GM12891 (cell line): ENCODE data around the gene SART3.

Source experiments
- DNase-seq: peaks from one replicate; pipeline ENCODE4 v3.0.0; 2011; ENCODE audit warnings: low spot score; ENCODE audit not compliant: insufficient read length
- FAIRE-seq: peaks from 2 replicates; lab custom pipeline; 2011; peaks lifted over from hg19 to GRCh38; lab: Jason Lieb, UNC
- PAX5 ChIP-seq: IDR thresholded peaks from 2 replicates; pipeline ENCODE4 v1.6.1; 2011; ENCODE audit warnings: low read length, moderate library complexity, mild to moderate bottlenecking; ENCODE audit not compliant: insufficient read depth, severe bottlenecking
- POLR2A ChIP-seq: IDR thresholded peaks from 2 replicates; pipeline ENCODE4 v1.6.1; 2011; ENCODE audit warnings: low read depth, low read length, control low read depth
- POLR2AphosphoS5 ChIP-seq: IDR thresholded peaks from 2 replicates; pipeline ENCODE4 v1.6.1; 2011; ENCODE audit warnings: low read depth, low read length, control low read depth
- POU2F2 ChIP-seq: IDR thresholded peaks from 2 replicates; pipeline ENCODE4 v1.6.1; 2011; ENCODE audit warnings: low read depth, mild to moderate bottlenecking, control low read depth, low read length, moderate library complexity
- SPI1 ChIP-seq: IDR thresholded peaks from 2 replicates; pipeline ENCODE4 v1.6.1; 2011; ENCODE audit warnings: low read depth, low read length, control low read depth
- TAF1 ChIP-seq: IDR thresholded peaks from 2 replicates; pipeline ENCODE4 v1.6.1; 2011; ENCODE audit warnings: low read depth, low read length, control low read depth

SART3 gene

DNA sequence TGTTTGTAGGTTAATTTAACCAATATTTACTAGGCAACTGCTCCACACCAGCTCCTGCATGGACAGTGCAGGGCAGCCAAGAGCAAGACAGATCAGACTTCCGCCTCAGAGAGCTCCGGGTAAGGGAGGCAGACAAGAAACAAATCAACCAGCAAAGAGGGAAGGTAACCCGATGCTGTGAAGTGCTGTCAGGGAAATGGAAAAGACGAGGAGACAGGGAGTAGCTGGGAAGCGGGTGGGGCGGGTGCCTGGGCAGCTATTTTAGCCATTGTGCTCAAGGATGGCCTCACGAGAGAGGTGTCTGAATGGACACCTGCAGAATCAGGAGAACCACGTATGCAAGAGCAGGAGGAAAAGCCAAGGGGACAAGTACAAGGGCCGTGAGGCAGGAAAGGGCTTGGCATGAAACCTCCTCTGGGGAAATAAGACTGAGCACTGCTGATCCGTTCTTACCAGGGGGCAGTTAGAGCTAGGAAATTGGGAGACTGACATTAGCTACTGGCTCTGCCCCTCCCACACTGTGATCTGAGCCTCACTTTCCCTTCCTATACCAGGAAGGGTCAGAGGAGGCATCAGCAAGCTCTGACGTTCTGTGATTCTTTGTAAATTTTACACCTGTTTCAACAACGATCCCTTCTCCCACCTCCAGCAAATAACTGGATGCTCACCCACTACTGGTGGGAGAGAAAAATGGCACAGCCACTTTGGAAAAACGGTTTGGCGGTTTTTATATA is 43.4 kb upstream of the SART3 start:
- DNase-seq (no peak), FAIRE-seq (no peak)
- TF ChIP-seq POLR2AphosphoS5 (no peak), PAX5 (no peak)

DNA sequence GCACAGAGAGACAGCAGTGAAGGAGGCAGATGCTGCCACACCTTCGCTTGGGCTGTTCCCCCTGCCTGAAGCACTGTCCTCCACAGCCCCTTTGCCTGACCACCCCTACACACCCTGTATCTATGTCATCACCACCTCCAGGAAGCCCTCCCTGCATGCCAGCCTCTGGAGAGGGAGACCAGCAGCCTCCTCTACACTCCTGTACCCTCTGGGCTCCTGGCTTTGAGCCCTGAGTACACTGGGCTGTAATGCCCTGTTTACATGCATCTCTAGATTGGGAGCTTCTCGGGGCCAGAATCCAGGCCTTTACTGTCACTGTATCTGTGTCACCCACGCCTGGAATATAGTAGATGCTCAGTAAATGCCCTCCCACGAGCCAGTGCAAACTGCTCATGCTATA is 42.8 kb upstream of the SART3 start:
- no peak for TF ChIP-seq TAF1
- no peak for TF ChIP-seq POLR2A
- TF ChIP-seq POU2F2 = no peak
- no peak for TF ChIP-seq SPI1
- TF ChIP-seq POLR2AphosphoS5 = no peak
- no peak for TF ChIP-seq PAX5
- DNase-seq (no peak), FAIRE-seq (no peak)

DNA sequence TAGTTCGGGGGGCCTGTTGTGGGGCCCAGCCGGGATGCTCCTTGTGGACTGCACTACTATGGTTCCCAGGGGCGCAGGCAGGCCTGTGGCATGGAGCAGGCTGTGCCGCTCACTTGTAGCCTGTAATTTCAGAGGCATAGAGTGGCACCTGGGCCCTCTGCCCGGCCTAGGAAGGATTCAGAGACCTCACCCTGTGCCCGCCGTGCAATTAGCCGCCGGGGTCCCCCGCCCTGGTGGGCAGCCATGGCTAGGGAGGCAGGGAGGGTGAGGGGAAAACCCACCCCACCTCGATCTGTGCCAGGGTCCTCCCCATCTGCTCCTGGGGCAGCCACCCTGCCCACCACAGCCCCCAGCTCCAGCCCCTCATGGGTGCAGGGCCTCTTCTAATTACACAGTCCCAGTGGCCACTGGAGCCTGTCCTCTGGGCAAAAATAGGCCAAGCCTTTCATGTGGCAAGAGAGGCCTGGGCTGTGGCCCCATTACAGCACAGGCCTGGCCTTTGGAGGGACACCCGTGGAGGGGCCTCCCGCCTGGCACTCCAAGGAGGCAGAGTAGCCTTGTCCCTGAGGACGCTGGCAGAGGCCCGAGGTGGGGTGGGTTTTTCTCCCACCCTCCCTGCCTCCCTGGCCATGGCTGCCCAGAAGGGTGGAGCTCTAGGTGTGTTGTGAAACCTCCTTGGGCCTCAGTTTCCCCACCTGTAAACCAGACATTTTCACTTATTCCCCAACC is 42.2 kb upstream of the SART3 start:
- DNase-seq = no peak
- TF ChIP-seq POLR2A = no peak
- no peak for FAIRE-seq

DNA sequence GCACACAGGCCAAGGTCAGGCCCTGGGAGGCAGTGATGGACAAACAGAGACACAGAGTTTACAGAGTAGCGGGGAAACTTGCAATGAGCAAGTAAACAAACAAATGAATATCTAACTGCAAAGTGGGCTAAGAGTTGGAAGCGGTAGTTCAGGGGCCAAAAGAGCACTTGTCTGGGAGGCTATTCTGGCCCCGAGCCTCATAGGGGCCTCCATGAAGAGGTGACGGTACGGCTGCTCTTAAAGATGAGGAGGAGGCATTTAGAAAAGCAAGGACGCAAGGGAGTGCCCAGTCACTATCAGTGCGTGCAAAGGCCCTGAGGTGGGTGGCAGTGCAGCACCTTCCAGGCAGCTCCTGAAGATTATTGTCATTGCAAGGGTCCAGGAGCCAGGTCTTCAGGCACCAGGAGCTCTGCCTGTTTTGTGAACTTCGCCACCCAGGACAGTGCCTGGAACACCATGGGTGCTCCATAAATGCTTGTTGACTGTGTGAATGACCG is 41.3 kb upstream of the SART3 start:
- TF ChIP-seq SPI1 = no peak
- no peak for TF ChIP-seq POU2F2
- TF ChIP-seq TAF1 = no peak
- no peak for TF ChIP-seq POLR2A
- no peak for TF ChIP-seq PAX5
- TF ChIP-seq POLR2AphosphoS5 = no peak
- DNase-seq (no peak), FAIRE-seq (no peak)

DNA sequence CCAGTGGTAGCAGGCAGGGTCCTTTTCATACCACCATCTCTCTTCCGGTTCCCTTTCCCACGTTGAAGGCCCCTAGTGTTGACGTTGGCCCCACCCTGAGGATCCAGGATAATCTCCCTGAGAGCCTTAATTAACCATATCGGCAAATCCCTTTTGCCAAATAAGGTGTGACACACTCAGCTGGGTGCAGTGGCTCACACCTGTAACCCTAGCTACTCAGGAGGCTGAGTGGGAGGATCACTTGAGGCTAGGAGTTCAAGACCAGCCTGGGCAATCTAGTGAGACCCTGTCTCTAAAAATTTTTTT is 39.7 kb upstream of the SART3 start:
- DNase-seq = no peak
- TF ChIP-seq POU2F2 (no peak), POLR2AphosphoS5 (no peak), TAF1 (no peak), POLR2A (no peak), PAX5 (no peak), SPI1 (no peak)
- no peak for FAIRE-seq

DNA sequence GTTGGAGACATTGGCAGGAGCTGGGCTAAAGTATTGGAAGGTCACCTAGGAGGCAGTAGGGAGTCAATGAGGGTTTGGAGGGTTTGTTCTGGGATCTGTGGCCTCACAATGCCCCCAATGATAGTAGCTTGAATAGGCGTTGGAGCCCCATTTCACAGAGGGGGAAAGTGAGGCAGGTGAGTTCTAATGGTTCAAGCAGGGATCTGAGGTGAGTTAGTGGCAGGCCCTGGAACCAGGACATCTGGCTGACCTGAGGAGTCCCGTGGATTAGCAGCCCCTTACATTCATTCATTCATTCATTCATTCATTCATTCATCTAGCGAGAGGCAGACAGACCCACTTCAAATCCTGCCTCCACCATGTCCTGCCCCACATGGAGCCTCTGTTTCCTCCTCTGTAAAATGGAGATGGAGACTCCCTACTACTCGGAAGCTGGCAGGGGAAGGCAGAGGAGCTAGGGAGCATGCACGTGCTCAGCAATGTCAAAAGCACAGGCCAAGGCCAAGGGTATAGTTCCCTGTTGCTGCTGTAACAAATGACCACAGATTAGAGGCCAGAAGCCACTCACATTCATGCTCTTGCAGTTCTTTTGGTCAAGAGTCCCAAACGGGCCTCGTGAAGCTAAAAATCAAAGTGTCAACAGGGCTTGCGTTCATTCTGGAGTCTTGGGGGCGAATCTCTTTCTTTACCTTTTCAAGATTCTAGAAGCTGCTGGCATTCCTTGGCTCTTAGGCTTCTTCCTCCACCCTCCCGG is 39.2 kb upstream of the SART3 start:
- TF ChIP-seq POU2F2 (no peak), TAF1 (no peak), SPI1 (no peak), POLR2A (no peak), PAX5 (no peak), POLR2AphosphoS5 (no peak)
- no peak for DNase-seq
- FAIRE-seq = peak; percentile 16

DNA sequence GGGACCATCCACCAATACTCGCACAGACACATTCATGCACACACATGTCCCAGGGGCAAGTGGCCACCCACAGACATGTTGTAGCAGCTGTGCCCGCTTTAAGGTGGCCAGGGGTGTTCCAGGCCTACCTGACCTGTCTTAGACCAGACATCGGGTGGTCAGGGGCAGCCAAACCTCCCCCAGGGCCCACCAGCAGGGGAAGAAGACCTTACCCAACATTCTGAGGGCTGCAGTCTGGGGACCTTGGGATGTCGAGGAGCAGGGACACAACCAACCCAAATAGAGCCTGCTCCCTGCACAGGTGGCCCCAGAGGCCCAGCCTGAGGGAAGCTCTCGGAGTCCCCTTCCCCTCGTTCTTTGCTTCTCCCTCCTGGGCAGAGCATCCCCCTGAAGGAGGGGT is 38.6 kb upstream of the SART3 start:
- no peak for TF ChIP-seq SPI1
- TF ChIP-seq PAX5 = no peak
- TF ChIP-seq POLR2A = no peak
- FAIRE-seq = no peak
- no peak for DNase-seq

DNA sequence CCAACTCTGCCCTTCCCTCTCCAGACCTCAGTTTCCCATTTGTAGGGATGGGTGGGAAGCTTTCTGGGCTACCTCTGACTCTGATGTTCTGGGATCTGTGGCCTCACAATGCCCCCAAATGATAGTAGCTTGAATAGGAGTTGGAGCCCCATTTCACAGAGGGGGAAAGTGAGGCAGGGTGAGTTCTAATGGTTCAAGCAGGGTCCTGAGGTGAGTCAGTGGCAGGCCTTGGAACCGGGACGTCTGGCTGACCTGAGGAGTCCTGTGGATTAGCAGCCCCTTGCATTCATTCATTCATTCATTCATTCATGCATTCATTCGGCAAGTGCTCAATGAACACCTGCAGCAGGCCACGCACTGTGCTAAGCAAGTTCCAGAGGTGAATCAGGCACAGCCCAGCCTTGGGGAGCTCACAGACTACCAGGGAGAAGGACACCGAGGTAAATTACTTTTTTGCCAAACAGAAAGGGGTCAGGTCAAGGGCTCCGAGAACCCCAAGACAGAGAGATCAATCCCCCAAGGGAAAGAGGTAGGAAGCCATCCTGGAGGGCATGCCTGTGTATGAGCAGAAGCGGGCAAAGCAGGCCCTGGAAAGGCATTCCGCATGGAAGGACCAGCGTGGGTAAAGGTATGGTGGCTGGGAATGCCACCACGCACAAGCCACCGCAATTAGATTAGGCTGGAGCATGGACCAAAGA is 37.7 kb upstream of the SART3 start:
- no peak for TF ChIP-seq PAX5
- no peak for TF ChIP-seq TAF1
- no peak for TF ChIP-seq POLR2AphosphoS5
- no peak for TF ChIP-seq SPI1
- no peak for TF ChIP-seq POLR2A
- TF ChIP-seq POU2F2 = no peak
- DNase-seq = no peak
- no peak for FAIRE-seq

DNA sequence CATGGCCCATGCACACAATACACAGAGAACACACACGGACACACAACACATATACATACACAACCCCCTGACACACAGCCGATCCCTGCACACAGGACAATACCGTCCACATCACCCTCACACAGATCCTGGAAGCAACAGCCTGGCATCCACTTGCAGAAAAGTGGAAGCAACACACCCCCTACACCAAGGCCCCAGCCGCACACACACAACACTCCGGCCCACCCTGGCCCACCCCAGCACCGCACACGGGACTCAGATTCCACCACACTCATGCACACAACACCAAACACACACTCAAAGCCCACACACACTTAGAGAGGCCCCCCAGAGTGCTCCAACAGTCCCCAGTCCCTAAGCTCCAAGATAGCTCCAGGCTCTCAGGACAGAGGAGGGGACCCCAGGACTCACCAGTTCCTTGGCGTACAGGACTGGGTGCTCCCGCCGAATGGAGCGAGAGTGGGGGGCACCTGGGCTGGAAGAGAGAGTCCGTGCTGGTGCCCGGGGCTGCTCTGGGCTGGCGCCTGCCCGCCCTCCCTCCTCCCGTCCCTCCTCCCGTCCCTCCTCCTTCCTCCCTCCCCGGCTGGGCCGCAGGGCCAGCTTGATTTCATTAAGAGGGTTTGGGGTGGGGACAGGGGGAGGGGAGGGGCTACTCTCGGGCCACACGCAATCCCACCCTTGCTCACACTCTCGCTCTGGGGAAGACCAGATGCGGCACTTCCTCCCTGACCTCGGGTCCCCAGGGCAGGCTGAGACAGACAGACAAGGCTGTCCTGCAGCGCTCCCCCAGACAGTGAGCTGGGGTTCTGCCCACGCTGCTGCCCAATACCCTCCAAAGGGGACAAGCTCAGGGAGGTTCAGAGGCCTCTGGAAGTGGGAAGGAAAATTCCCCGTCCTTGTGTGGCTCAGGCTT is 36.8 kb upstream of the SART3 start, which contains the start of gene TMEM119:
TSS of gene TMEM119 (minus strand) at position 526 of the 913 bp plus-strand sequence. CDS start 5,701 bp downstream, outside the sequence.
- FAIRE-seq (no peak), DNase-seq (no peak)
- TF ChIP-seq SPI1 = peak; percentile 51
- TF ChIP-seq PAX5 = no peak
